SK-N-SH treated with all-trans-retinoic acid at 6 μM for 48 hours (cell line): ENCODE results near the gene SPRR5.

Experiments used
- ATAC-seq: fragments of 200-7000 bp; cut with Tn5 transposase; 3 replicates; pipeline ENCODE4 v1.9.1; 2020; ENCODE audit warnings: mild to moderate bottlenecking, moderate library complexity
- ARNTL ChIP-seq: fragments of 450-650 bp; formaldehyde crosslinking; IDR thresholded peaks from 2 replicates; pipeline ENCODE4 v1.5.0; 2020; ENCODE audit warnings: low read depth, mild to moderate bottlenecking, moderate library complexity, borderline replicate concordance
- BACH2 ChIP-seq: fragments of 250-450 bp; sonication (Bioruptor Pico); IDR thresholded peaks from 2 replicates; pipeline ENCODE4 v1.9.0; 2021; ENCODE audit warnings: mild to moderate bottlenecking, borderline replicate concordance
- CREB5 ChIP-seq: fragments of 250-450 bp; sonication (Bioruptor Pico); IDR thresholded peaks from 2 replicates; pipeline ENCODE4 v1.5.1; 2020; ENCODE audit warnings: low read depth, mild to moderate bottlenecking, moderate library complexity
- CSDC2 ChIP-seq: fragments of 250-450 bp; sonication (Bioruptor Pico); IDR thresholded peaks from 2 replicates; pipeline ENCODE4 v1.5.0; 2020; ENCODE audit warnings: mild to moderate bottlenecking, moderate library complexity
- CSRNP3 ChIP-seq: fragments of 250-450 bp; sonication (Bioruptor Pico); IDR thresholded peaks from 2 replicates; pipeline ENCODE4 v1.5.1; 2021; ENCODE audit warnings: mild to moderate bottlenecking, moderate library complexity
- ESRRG ChIP-seq: fragments of 250-450 bp; sonication (Bioruptor Pico); IDR thresholded peaks from 2 replicates; pipeline ENCODE4 v1.6.1; 2021; ENCODE audit warnings: mild to moderate bottlenecking
- GLIS3 ChIP-seq: fragments of 250-450 bp; sonication (Bioruptor Pico); IDR thresholded peaks from 2 replicates; pipeline ENCODE4 v1.5.0; 2020; ENCODE audit warnings: mild to moderate bottlenecking, moderate library complexity
- ISL1 ChIP-seq: fragments of 250-450 bp; sonication (Bioruptor Pico); IDR thresholded peaks from 2 replicates; pipeline ENCODE4 v2.1.2; 2022; ENCODE audit warnings: mild to moderate bottlenecking, moderate library complexity
- OSR1 ChIP-seq: fragments of 250-450 bp; sonication (Bioruptor Pico); IDR thresholded peaks from 2 replicates; pipeline ENCODE4 v1.8.0; 2022; ENCODE audit warnings: moderate library complexity, mild to moderate bottlenecking, inconsistent platforms
- PATZ1 ChIP-seq: fragments of 250-450 bp; sonication (Bioruptor Pico); IDR thresholded peaks from 2 replicates; pipeline ENCODE4 v1.8.0; 2020; ENCODE audit warnings: mild to moderate bottlenecking, moderate library complexity, borderline replicate concordance
- POU6F1 ChIP-seq: fragments of 250-450 bp; sonication (Bioruptor Pico); IDR thresholded peaks from 2 replicates; pipeline ENCODE4 v1.8.0; 2021; ENCODE audit warnings: low read depth, mild to moderate bottlenecking, moderate library complexity, borderline replicate concordance
- PPARA ChIP-seq: fragments of 250-450 bp; sonication (Bioruptor Pico); IDR thresholded peaks from 2 replicates; pipeline ENCODE4 v1.5.0; 2020; ENCODE audit warnings: mild to moderate bottlenecking, borderline replicate concordance
- RARB ChIP-seq: fragments of 250-450 bp; sonication (Bioruptor Pico); IDR thresholded peaks from 2 replicates; pipeline ENCODE4 v1.8.0; 2021; ENCODE audit warnings: mild to moderate bottlenecking, moderate library complexity
- TCF4 ChIP-seq: fragments of 250-450 bp; sonication (Bioruptor Pico); IDR thresholded peaks from 2 replicates; pipeline ENCODE4 v1.8.0; 2021; ENCODE audit warnings: mild to moderate bottlenecking, moderate library complexity, borderline replicate concordance
- TOX ChIP-seq: fragments of 250-450 bp; sonication (Bioruptor Pico); IDR thresholded peaks from 2 replicates; pipeline ENCODE4 v1.8.0; 2021; ENCODE audit warnings: mild to moderate bottlenecking, moderate library complexity, borderline replicate concordance
- TSHZ2 ChIP-seq: fragments of 250-450 bp; sonication (Bioruptor Pico); IDR thresholded peaks from 2 replicates; pipeline ENCODE4 v1.5.0; 2020; ENCODE audit warnings: mild to moderate bottlenecking, moderate library complexity
- ZFP3 ChIP-seq: fragments of 250-450 bp; sonication (Bioruptor Pico); IDR thresholded peaks from 2 replicates; pipeline ENCODE4 v1.5.0; 2020; ENCODE audit warnings: mild to moderate bottlenecking, moderate library complexity
- ZNF565 ChIP-seq: fragments of 450-650 bp; formaldehyde crosslinking; conservative IDR thresholded peaks from 2 replicates; pipeline ENCODE4 v1.5.0; 2020; ENCODE audit warnings: low read depth, mild to moderate bottlenecking, moderate library complexity
- ZNF70 ChIP-seq: fragments of 450-650 bp; formaldehyde crosslinking; IDR thresholded peaks from 2 replicates; pipeline ENCODE4 v1.5.0; 2020; ENCODE audit warnings: mild to moderate bottlenecking, moderate library complexity
- ZNF8 ChIP-seq: fragments of 450-650 bp; formaldehyde crosslinking; IDR thresholded peaks from 2 replicates; pipeline ENCODE4 v1.5.0; 2020; ENCODE audit warnings: mild to moderate bottlenecking, moderate library complexity

Gene SPRR5

GRCh38 chr1:152967201-152967600, 20.2 kb downstream of the SPRR5 start:
- no peak for ATAC-seq
- TF ChIP-seq ZNF70 (CRISPR knock-in tag): no peak
- TF ChIP-seq CSRNP3 (CRISPR knock-in tag): no peak
- TF ChIP-seq TSHZ2 (CRISPR knock-in tag): no peak
- TF ChIP-seq POU6F1 (CRISPR knock-in tag): no peak
- no peak for TF ChIP-seq OSR1 (CRISPR knock-in tag)
- no peak for TF ChIP-seq CREB5 (CRISPR knock-in tag)
- TF ChIP-seq RARB (CRISPR knock-in tag): no peak
- no peak for TF ChIP-seq PPARA (CRISPR knock-in tag)
- TF ChIP-seq TOX (CRISPR knock-in tag): no peak
- no peak for TF ChIP-seq ZFP3
- no peak for TF ChIP-seq BACH2
- no peak for TF ChIP-seq PATZ1 (CRISPR knock-in tag)
- no peak for TF ChIP-seq ESRRG (CRISPR knock-in tag)
- no peak for TF ChIP-seq ZNF8 (CRISPR knock-in tag)
- no peak for TF ChIP-seq ISL1
- no peak for TF ChIP-seq ZNF565 (CRISPR knock-in tag)
- TF ChIP-seq ARNTL (CRISPR knock-in tag): no peak
- TF ChIP-seq GLIS3 (CRISPR knock-in tag): no peak
- no peak for TF ChIP-seq TCF4

- ATAC-seq: no peak
- TF ChIP-seq BACH2: no peak
Measured at GRCh38 chr1:152968248-152968647, 21.2 kb downstream of the SPRR5 start.

GRCh38 chr1:152969036-152969435, 22.0 kb downstream of the SPRR5 start:
- no peak for ATAC-seq
- TF ChIP-seq TCF4: no peak
- TF ChIP-seq ISL1: no peak
- no peak for TF ChIP-seq ZNF8 (CRISPR knock-in tag)
- no peak for TF ChIP-seq RARB (CRISPR knock-in tag)
- TF ChIP-seq PATZ1 (CRISPR knock-in tag): no peak
- no peak for TF ChIP-seq CSDC2 (CRISPR knock-in tag)
